HepG2 (cell line): ENCODE measurements around the gene KLRK1.

Experiments used
- CC2D1A ChIP-seq: sonication (generic); formaldehyde crosslinking; IDR thresholded peaks from 2 replicates; pipeline ENCODE4 v1.8.1; 2023; ENCODE audit warnings: mild to moderate bottlenecking, missing genetic modification reagents
- CTCF ChIP-seq: sonication (generic); formaldehyde crosslinking; IDR thresholded peaks from 2 replicates; pipeline ENCODE4 v1.5.0; 2020; ENCODE audit warnings: mild to moderate bottlenecking, missing genetic modification reagents, moderate library complexity
- GTF2F1 ChIP-seq: fragments of 150-350 bp; IDR thresholded peaks from 2 replicates; pipeline ENCODE4 v1.6.1; 2014; ENCODE audit warnings: low read length
- POGK ChIP-seq: sonication (generic); formaldehyde crosslinking; conservative IDR thresholded peaks from 2 replicates; pipeline ENCODE4 v1.8.0; 2022; ENCODE audit warnings: mild to moderate bottlenecking, moderate library complexity, missing genetic modification reagents
- POLR2AphosphoS5 ChIP-seq: IDR thresholded peaks from 2 replicates; pipeline ENCODE4 v1.6.1; 2012; ENCODE audit warnings: low read depth, low read length
- PREB ChIP-seq: sonication (generic); formaldehyde crosslinking; IDR thresholded peaks from 2 replicates; pipeline ENCODE4 v1.4.0; 2020; ENCODE audit warnings: missing genetic modification reagents
- TARDBP ChIP-seq: sonication (generic); formaldehyde crosslinking; IDR thresholded peaks from 2 replicates; pipeline ENCODE4 v1.8.0; 2022; ENCODE audit warnings: mild to moderate bottlenecking, missing genetic modification reagents
- TGIF2 ChIP-seq: IDR thresholded peaks from 2 replicates; pipeline ENCODE4 v1.6.1; 2016; ENCODE audit warnings: control low read depth, missing compliant biosample characterization

GRCh38 chr12:10405294-10405693 is 15.5 kb upstream of the KLRK1 start:
- TF ChIP-seq TGIF2 (CRISPR knock-in tag) (no peak), POLR2AphosphoS5 (no peak), CTCF (CRISPR knock-in tag) (no peak), PREB (no peak), GTF2F1 (no peak), POGK (CRISPR knock-in tag) (no peak), TARDBP (CRISPR knock-in tag) (no peak), CC2D1A (no peak)
